C4-2B (cell line): ENCODE results near the gene ADM.

Experiments
- CTCF ChIP-seq: fragments of 450-650 bp; conservative IDR thresholded peaks from 2 replicates; pipeline ENCODE4 v1.5.1; 2017; ENCODE audit warnings: mild to moderate bottlenecking
- ZFX ChIP-seq: fragments of 450-650 bp; IDR thresholded peaks from 2 replicates; pipeline ENCODE4 v1.6.1; 2017

- TF ChIP-seq CTCF (no peak), ZFX (no peak)
Measured at GRCh38 chr11:10289765-10290380, 15.0 kb upstream of the ADM start.
